Duodenal mucosa (tissue), 2 donors: ENCODE results near the gene RPS3A.

Source experiments
- H3K27ac ChIP-seq: one replicate; pipeline ENCODE4 v1.7.0; 2013; ENCODE audit warnings: low read depth, low read length
- H3K27me3 ChIP-seq, 2 donors: one replicate each; pipeline ENCODE4 v1.7.0; 2013; ENCODE audit warnings: low read length in 2 of 2, control low read depth in 1 of 2; ENCODE audit not compliant: insufficient read depth in 2 of 2, control insufficient read depth in 1 of 2
- H3K36me3 ChIP-seq, 2 donors: one replicate each; pipeline ENCODE4 v1.7.0; 2013; ENCODE audit warnings: low read length in 2 of 2, control low read depth in 1 of 2; ENCODE audit not compliant: insufficient read depth in 2 of 2, control insufficient read depth in 1 of 2
- H3K4me1 ChIP-seq, 2 donors: one replicate each; pipeline ENCODE4 v1.7.0; 2013; ENCODE audit warnings: low read length in 2 of 2, control low read depth in 1 of 2; ENCODE audit not compliant: insufficient read depth in 2 of 2, control insufficient read depth in 1 of 2
- H3K4me3 ChIP-seq, 2 donors: one replicate each; pipeline ENCODE4 v1.7.0; 2013; ENCODE audit warnings: low read length in 2 of 2, low read depth in 1 of 2
- H3K9ac ChIP-seq, 2 donors: one replicate each; pipeline ENCODE4 v1.7.0; 2013; ENCODE audit warnings: low read length in 2 of 2, low read depth in 1 of 2
- H3K9me3 ChIP-seq, 2 donors: one replicate each; pipeline ENCODE4 v1.7.0; 2013; ENCODE audit warnings: low read length in 2 of 2, control low read depth in 1 of 2; ENCODE audit not compliant: control insufficient read depth in 1 of 2

The RPS3A gene

DNA sequence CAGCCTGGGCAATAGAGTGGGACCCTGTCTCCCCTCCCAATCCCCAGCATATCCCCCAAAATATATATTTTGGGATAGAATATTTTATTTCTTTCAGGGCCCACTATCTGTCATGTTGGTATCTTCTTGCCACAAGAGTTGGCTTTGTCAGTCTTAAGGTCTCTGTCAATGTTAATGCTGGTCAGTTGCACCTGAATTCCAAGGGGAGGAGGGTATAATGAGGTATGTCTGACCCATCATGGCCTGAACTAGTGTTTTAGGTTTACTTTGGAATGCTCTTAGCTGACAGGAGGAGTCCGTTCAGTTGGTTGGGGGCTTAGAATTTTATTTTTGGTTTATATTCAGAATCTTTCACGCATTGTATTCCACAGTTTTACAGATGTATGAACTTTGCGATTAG is 6.2 kb upstream of the RPS3A start:
- Histone ChIP-seq H3K4me1 (peaks cover 9 to 18% of the 10 kb centered on the region in 2 donors), H3K36me3 (no peaks in the 10 kb centered on the region), H3K27ac (no peak overlapping the region), H3K9ac (no peak overlapping the region), H3K27me3 (peaks cover 0 to 3% of the 10 kb centered on the region in 2 donors), H3K9me3 (no peaks in the 10 kb centered on the region), H3K4me3 (no peak overlapping the region)

DNA sequence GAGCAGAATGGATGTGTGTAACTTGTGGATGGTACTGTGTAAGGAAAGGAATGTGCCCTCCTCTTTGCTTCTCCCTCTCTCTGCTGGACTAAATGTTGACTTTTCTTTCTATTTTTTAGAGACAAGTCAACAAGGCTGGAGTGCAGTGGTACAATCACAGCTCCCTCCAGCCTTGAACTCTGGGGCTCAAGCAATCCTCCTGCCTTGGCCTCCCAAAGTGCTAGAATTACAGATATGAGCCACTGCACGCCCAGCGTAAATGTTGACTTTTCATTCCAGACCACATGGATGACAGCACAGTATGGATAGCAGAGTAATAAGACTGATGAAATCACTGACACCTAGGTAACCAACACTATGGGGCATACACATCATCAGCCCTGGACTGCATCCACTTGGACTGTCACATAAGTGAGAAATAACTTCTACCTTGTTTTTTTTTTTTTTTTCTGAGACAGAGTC is 5.1 kb upstream of the RPS3A start:
- no peak overlapping the region for H3K9ac ChIP-seq
- no peak overlapping the region for H3K4me3 ChIP-seq
- H3K9me3 ChIP-seq = no peaks in the 10 kb centered on the region
- H3K27ac ChIP-seq = no peak overlapping the region
- H3K36me3 ChIP-seq = no peaks in the 10 kb centered on the region
- H3K27me3 ChIP-seq = peaks cover 0 to 3% of the 10 kb centered on the region in 2 donors
- peaks cover 9 to 18% of the 10 kb centered on the region in 2 donors for H3K4me1 ChIP-seq

DNA sequence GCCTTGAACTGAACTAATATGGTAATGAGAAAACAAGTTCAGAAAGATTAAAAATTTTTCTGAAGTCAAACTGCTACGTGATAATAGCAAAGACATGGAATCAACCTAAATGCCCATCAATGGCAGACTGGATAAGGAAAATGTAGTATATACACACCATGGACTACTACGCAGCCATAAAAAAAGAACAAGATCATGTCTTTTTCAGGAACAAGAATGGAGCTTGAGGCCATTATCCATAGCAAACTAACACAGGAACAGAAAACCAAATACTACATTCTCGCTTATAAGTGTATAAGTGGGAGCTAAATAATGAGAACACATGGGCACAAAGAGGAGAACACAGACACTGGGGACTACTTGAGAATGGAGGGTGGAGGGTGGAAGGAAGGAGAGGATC is 4.3 kb upstream of the RPS3A start:
- no peaks in the 10 kb centered on the region for H3K36me3 ChIP-seq
- no peak overlapping the region for H3K9ac ChIP-seq
- H3K9me3 ChIP-seq = no peaks in the 10 kb centered on the region
- no peak overlapping the region for H3K27ac ChIP-seq
- H3K4me3 ChIP-seq = no peak overlapping the region
- H3K27me3 ChIP-seq = peaks cover 0 to 3% of the 10 kb centered on the region in 2 donors
- H3K4me1 ChIP-seq = peaks cover 9 to 18% of the 10 kb centered on the region in 2 donors

DNA sequence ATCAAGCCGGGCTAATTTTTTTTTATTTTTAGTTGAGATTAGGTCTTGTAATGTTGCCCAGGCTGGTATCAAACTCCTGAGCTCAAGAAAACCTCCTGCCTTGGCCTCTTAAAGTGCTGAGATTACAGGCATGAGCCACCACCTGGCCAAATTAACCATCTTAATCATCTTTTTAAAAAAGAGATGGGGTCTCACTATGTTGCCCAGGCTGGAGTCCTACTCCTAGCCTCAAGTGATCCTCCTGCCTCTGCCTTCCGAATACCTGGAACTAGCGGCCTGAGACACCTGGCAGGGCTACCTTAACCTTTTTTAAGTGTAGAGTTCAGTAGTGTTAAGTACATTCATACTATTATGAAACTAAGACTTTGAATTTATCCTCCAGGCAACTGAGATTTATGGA is 1.7 kb upstream of the RPS3A start:
- H3K36me3 ChIP-seq = peaks cover 12 to 14% of the 10 kb centered on the region in 2 donors
- no peak overlapping the region for H3K27ac ChIP-seq
- H3K9ac ChIP-seq = no peak overlapping the region
- H3K4me3 ChIP-seq = no peak overlapping the region
- peaks cover 0 to 3% of the 10 kb centered on the region in 2 donors for H3K27me3 ChIP-seq
- H3K4me1 ChIP-seq = peaks cover 19 to 23% of the 10 kb centered on the region in 2 donors
- H3K9me3 ChIP-seq = no peaks in the 10 kb centered on the region

DNA sequence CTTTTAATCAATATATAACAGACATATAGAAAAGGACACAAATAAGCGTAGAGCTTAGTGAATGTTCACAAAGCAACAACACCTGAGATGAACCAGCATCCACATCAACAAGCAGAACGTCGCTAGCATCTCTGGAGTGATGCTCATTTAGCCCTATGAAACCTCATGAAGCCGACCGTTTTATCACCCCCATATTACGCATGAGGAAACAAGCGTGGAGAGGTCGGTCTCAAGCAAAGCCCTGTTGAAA is 524 bp upstream of the RPS3A start:
- H3K27me3 ChIP-seq = peaks cover 0 to 3% of the 10 kb centered on the region in 2 donors

DNA sequence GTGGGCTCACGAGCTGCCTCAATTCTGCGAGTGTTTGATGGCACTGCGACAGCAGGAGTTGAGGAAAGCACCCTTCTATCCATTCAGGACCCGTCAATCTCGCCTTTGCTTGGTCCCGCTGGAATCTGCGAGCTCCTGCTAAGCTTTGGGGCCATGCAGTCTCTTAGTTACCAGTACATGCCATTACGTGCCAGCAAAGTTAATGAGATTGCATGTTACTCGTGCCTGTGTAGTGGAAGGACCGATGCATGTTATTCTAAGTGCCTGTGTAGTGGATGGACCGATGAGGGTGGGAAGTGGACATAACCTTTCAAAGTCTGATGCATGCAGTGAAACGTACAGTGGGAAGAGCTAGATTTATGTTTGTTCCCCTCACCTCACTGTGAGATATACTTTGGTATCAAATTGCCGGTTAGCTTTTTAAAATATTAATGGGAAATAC is 569 bp downstream of the RPS3A start:
- Histone ChIP-seq H3K4me1 (peaks cover 11 to 15% of the 10 kb centered on the region in 2 donors), H3K27me3 (no peaks in the 10 kb centered on the region), H3K9ac (peak overlapping the region; percentile 78 to 97), H3K4me3 (peak overlapping the region; percentile 82 to 99), H3K9me3 (no peaks in the 10 kb centered on the region), H3K27ac (peak overlapping the region; percentile 55), H3K36me3 (peaks cover 20 to 35% of the 10 kb centered on the region in 2 donors)

More for the DNA sequence above, 524 bp upstream of the RPS3A start:
- peaks cover 11 to 15% of the 10 kb centered on the region in 2 donors for H3K4me1 ChIP-seq
- H3K36me3 ChIP-seq = peaks cover 16 to 25% of the 10 kb centered on the region in 2 donors
- peak overlapping the region; percentile 82 to 99 for H3K4me3 ChIP-seq
- H3K9me3 ChIP-seq = no peaks in the 10 kb centered on the region
- peak overlapping the region; percentile 65 to 68 for H3K9ac ChIP-seq
- H3K27ac ChIP-seq = no peak overlapping the region

DNA sequence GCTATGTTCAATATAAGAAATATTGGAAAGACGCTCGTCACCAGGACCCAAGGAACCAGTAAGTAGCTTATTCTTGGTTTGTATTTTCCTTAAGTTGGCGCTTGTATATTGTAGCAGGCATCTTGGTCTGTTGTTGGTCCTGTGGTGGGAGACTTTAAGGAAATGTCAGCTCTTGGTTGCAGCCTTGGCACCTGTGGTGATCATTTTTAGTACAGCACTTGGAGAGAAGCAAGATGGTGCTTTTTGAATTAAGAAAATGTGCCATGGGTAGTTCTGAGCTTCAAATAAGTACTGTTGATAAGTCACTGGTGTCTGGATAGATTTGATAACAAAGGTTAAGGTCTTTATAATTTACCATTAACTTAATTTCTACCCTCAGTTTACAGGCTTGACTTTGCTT is 1.1 kb downstream of the RPS3A start:
- Histone ChIP-seq H3K27ac (no peak overlapping the region), H3K4me3 (peak overlapping the region; percentile 82 to 99), H3K36me3 (peaks cover 20 to 40% of the 10 kb centered on the region in 2 donors), H3K4me1 (peaks cover 11 to 15% of the 10 kb centered on the region in 2 donors), H3K27me3 (no peaks in the 10 kb centered on the region), H3K9me3 (no peaks in the 10 kb centered on the region), H3K9ac (peak overlapping the region; percentile 78 to 97)

DNA sequence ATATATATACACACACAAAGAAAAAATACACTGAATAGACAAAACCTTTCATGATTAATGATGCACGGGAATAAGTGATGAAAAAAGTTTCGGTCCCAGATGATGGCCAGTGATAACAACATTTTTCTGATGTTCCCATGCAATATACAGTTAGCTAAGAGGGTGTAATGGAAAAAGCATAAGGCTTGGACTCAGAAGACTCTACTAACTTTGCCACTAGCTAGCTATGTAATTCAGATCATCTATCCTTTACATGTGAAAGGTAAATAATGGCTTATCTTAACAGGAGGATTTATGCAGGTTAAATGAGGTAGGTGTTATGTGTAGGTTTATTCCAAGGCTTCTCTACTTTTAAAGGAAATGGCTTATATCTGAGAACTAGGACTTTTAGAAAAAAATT is 4.3 kb downstream of the RPS3A start:
- peaks cover 11 to 15% of the 10 kb centered on the region in 2 donors for H3K4me1 ChIP-seq
- no peak overlapping the region for H3K9ac ChIP-seq
- H3K4me3 ChIP-seq = no peak overlapping the region
- no peak overlapping the region for H3K27ac ChIP-seq
- H3K9me3 ChIP-seq = no peaks in the 10 kb centered on the region
- H3K27me3 ChIP-seq = no peaks in the 10 kb centered on the region
- H3K36me3 ChIP-seq = peaks cover 20 to 60% of the 10 kb centered on the region in 2 donors

DNA sequence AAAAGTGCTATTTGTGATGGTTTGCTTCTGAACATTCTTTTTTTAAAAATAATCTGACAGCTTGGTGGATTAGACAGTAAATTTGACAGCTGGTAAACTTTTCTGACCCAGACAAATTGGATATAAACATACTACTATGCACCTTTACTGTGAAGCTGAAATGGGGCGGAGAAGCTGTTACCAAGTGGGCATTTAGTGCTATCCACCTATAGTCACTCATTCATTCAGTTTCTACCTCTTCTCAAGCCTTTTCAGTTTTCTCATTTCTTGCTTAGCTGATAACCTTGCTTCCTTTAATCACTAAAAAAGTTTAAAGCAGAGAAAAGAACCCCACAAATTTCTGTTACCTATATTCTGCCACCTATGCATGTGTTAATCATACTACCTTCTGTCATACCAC is 5.2 kb downstream of the RPS3A start:
- peaks cover 11 to 15% of the 10 kb centered on the region in 2 donors for H3K4me1 ChIP-seq
- H3K9me3 ChIP-seq = no peaks in the 10 kb centered on the region
- H3K27me3 ChIP-seq = no peaks in the 10 kb centered on the region
- no peak overlapping the region for H3K4me3 ChIP-seq
- H3K27ac ChIP-seq = no peak overlapping the region
- H3K9ac ChIP-seq = no peak overlapping the region
- H3K36me3 ChIP-seq = peaks cover 20 to 60% of the 10 kb centered on the region in 2 donors

DNA sequence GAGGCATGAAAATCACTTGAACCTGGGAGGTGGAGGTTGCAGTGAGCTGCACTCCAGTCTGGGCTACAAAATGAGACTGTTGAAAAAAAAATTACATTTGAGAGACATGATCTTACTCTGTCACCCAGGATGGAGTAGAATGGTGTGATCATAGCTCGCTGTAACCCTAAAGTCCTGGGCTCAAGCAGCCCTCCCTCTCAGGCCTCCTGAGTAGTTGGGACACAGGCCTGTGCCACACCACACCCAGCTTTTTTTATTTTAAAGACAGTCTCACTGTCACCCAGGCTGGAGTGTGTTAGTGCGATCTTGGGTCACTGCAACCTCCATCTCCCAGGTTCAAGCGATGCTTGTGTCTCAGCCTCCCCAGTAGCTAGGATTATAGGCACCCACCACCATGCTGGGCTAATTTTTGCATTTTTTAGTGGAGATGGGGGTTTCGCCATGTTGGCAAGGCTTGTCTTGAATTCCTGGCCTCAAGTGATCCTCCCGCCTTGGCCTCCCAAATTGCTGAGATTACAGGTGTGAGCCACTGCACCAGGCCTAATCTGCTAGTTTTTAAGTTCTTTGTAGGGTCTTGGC is 6.1 kb downstream of the RPS3A start:
- Histone ChIP-seq H3K4me1 (peaks cover 11 to 12% of the 10 kb centered on the region in 2 donors), H3K9ac (no peak overlapping the region), H3K27me3 (no peaks in the 10 kb centered on the region), H3K9me3 (no peaks in the 10 kb centered on the region), H3K4me3 (no peak overlapping the region), H3K36me3 (peaks cover 20 to 65% of the 10 kb centered on the region in 2 donors), H3K27ac (no peak overlapping the region)
